ENCODE results near the gene FAM135A.

FAM135A gene

DNA sequence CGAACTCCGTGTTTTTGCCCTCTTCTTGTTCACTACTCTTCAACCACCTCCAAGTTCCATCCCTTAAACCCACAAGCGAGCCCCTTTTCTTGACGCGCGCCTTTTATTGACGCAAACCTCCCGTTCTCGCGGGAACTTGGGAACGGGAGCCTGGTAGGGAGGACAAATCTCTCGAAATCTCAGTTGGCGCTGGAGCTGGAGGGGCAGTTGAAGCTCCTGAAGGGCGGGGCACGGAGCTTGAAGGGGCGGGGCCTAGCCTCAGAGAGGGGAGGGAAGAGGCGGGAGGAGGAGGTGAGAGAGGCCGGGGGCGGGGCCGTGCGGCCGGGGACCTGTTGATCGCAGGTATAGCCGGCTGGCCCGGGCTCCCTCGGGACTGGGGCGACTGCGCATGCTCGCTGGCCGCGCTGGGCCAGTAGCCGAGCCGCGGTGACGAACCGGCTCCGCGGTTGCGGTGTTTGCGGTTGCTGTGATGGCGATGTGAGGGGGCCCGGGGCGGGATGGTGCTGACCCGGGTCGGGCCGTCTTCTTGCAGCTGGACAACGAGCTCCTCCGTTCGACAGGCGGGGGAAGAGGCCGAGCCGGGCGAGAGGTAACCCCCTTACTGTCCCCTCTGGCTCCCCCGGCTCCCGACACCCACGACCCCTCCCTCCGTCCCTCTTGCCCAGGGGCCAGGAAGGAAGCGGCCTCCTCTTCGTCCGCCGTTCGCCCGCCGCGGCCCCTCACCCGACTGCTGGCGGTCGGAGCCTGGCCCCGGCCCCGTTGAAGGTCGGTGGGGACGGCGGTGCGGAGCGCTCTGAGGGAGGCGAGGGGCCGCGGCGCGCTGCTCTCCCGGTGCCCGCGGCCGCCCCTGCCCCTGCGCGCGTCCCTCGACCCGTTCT lies at the start of gene FAM135A:
FAM135A (plus strand) TSS at position 395 of the 878 bp plus-strand sequence. CDS start 14,835 bp downstream, outside the sequence.
- DNase-seq (ENCODE audit: low spot score), result peak; percentile 99

DNA sequence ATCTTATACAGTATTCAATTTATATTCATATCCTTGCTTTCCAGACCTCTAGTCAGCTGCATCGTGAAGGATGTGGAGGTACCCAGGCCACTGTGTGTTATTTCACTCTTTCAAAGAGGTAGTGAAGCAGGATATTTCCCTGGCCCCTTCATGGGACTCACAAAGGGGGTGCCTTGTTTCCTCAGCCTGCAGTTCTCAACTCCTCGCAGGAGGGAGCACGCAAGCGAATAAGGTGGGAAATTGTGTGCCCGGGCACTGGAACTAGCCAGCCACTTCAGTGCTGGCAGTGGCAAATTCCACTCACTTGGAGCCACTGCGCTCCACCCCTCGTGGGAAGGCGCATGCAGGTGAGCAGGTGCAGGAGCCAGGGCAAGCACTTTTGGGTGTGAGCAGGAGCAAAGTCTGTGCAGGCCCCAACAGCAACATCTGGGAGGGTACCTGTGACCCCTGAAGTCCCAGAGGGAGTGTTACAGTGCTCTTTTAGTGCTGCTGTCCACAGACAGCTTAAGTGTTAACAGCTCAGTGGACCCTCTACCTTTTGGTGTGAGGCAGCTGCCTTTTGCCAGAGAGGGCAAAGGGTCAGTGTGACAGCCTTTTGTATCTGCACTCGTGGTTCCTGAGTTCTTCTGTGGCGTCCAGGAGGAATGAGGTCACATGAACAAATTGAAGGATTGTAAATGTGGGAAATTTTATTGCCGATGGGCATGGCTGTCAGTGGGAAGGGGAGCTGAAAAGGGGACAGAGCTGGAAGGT lies 49.4 kb upstream of the FAM135A start:
- DNase-seq (ENCODE audit: low spot score), result no peak

DNA sequence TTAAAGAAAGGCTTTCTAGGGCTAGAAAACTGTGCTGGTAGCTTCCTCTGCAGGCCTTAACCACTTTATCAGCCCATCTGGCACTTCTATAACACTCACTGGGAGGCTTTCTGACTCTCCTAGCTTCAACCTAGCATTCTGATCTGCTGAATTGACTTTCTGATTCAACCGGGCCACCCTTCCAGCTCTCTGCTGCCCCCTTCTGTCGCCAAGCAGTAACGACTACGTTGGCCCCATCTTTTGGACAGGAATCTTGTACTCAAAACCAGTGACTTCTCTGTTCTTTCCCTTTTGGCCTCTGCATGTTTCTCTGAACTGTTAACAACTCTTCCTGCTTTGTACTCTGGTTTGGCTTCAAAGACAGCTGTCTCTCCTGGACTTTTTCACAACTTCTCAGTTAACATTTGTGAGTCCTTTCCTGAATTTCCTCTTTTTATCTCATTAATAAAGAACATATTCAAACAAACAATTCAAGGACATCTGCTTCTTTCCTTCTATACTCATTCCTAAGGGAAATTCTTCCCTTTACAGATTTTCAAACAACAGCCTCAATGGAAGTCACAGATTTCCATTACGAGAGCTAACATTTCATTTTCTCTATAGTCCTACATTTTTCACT lies 43.9 kb upstream of the FAM135A start:
- DNase-seq (ENCODE audit: low spot score), result peak; percentile 74

GRCh38 chr6:70370496-70370895 lies 42.8 kb upstream of the FAM135A start:
- no peak for DNase-seq (ENCODE audit: low spot score)

GRCh38 chr6:70371454-70372105 lies 41.7 kb upstream of the FAM135A start:
- DNase-seq (ENCODE audit: low spot score), result no peak

DNA sequence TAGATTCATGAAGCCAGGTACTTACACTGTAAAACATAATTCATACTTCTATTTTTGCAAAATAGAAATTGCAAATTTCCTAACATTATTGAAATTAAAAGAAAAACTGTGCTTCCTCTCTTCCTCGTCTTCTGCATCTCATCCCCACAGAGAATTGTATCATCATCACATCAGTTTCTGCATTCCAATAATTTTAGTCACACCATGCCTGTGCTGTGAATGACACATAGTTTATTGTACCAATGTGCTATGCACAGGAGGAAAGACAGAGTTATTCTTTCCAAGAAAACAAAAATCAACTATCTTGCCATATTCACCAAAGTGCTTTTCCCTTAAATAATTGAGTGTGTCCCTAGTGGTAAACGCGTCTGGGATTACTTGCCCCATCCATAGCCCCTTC lies 38.1 kb upstream of the FAM135A start:
- DNase-seq (ENCODE audit: low spot score), result no peak

DNA sequence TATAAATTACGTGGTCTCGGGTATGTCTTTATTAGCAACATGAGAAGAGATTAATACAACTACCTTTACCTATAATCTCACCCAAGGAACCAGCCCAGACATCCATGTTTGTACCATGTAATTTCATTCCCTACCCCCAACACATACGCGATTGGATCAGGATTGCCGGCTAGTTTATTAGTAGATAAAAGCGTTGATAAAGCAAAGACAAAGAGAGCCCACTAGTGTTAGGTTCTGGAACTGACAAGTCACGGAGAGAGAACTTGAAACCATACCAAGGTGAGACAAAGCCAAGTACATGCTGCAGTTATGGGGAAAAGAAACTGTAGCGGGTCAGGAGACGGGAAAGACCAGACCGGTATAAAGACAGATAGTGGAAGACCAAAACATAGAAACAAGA lies 37.4 kb upstream of the FAM135A start:
- DNase-seq (ENCODE audit: low spot score), result no peak

GRCh38 chr6:70376628-70377027 lies 36.7 kb upstream of the FAM135A start:
- DNase-seq (ENCODE audit: low spot score), result no peak

GRCh38 chr6:70377372-70377771 lies 35.9 kb upstream of the FAM135A start:
- no peak for DNase-seq (ENCODE audit: low spot score)

GRCh38 chr6:70379473-70380013 lies 33.8 kb upstream of the FAM135A start:
- no peak for DNase-seq (ENCODE audit: low spot score)

DNA sequence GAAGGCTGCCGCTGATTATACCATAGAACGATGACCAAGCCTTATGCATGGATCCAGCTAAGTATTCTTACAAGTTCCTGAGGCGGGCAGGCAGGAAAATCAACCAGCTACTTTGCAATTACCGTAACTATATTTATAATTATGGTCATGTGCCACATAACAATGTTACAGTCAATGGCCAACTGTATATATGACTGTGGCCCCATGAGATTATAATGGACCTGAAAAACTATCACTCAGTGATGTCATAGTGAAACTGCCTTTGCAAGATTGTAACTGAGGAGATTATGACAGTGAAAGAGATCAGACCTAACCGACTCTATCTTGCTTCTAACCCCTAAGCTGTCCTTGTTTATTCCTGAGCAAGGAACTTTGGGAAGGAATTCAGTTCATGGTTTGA lies 33.1 kb upstream of the FAM135A start:
- no peak for DNase-seq (ENCODE audit: low spot score)

GRCh38 chr6:70380771-70381416 lies 32.4 kb upstream of the FAM135A start:
- no peak for DNase-seq (ENCODE audit: low spot score)

- DNase-seq (ENCODE audit: low spot score), result no peak
Measured at GRCh38 chr6:70381417-70381782, 31.9 kb upstream of the FAM135A start.

- DNase-seq (ENCODE audit: low spot score), result no peak
Measured at GRCh38 chr6:70385901-70386300, 27.4 kb upstream of the FAM135A start.

- DNase-seq (ENCODE audit: low spot score), result no peak
Measured at GRCh38 chr6:70388814-70389213, 24.5 kb upstream of the FAM135A start.

DNA sequence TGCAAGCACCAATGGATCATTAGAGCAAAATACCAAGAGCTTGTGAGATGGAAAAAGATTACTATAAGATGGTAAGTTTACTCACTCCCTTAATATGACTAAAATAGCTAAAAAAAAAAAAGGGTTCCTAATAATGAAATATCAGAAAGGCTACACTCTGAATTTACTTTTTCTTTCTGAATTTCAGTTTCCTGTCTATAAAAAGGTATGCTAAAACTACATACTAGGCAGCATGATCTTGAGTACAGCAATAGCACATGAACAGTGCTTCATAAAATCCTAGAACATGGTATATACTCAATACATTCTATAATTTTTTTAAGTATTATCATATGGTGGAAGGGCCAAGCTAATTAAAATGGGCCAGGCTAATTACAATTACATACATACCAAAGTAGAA lies 24.0 kb upstream of the FAM135A start:
- DNase-seq (ENCODE audit: low spot score), result no peak

- no peak for DNase-seq (ENCODE audit: low spot score)
Measured at GRCh38 chr6:70390067-70390466, 23.2 kb upstream of the FAM135A start.

- no peak for DNase-seq (ENCODE audit: low spot score)
Measured at GRCh38 chr6:70391492-70391891, 21.8 kb upstream of the FAM135A start.

DNA sequence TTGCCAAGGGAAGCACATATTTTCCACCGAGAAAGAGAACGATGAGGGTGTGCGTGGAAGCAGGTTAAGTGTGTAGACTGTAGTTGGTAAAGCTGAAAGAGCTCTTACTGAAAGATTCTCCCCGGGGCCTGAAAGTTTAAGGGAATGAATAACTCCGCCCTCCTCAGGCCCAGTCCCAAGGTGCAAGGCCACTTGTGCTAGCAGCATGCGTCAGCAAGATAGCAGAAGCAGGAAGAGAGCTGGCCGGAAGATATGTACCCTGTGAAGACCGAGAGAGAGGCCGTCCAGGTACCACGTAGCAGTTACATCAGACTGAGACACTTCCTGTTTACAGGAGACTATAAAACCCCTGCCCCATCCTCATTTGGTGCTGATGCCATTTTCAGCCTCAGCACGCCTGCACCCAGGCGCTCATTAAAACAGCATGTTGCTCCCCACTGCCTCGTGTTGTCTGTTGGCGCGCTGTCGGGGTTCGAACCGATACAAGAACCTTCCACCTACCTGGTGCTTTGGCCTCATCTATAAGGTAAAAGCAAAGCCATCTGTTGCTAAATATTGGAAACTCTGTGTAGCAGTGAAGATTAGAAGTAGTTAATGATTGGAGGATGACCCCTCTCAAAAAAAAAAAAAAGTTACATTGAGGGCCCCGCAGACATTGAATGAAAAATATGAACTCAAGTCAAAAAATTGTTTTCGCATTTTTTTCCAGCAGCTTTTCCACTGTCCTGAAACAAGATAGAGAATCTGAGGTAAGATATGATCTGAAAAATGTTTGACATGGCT lies 18.6 kb upstream of the FAM135A start:
- no peak for DNase-seq (ENCODE audit: low spot score)

GRCh38 chr6:70395301-70395672 lies 18.0 kb upstream of the FAM135A start:
- DNase-seq (ENCODE audit: low spot score), result no peak

DNA sequence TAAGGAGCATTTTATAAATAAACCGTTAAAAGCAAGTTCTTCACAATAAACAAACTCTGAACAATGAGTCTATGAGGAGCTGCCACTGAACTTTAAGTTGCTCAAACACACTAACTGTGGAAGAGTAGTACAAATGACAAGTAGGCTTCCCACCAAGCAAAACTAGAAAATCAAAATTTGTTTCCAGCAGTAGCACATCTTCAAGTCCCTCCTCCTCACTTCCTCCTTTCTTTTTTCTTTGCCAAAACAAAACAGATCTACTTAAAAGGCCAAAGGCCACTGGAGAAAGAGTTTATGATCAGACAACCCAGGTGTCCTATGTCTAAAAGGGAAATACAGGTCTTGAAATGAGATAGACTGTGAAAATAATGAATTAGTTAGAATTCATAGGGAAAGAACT lies 17.1 kb upstream of the FAM135A start:
- no peak for DNase-seq (ENCODE audit: low spot score)

Data from ecto neural progenitor cell (in vitro differentiated cells).